Activated CD8-positive, alpha-beta memory T cell treated with anti-CD3 and anti-CD28 coated beads for 24 hours (primary cell): ENCODE results near the gene ADAMTS19.

ENCODE experiments used
- DNase-seq: peaks from one replicate; pipeline ENCODE4 v3.0.0-alpha.2; 2020

The ADAMTS19 gene

GRCh38 chr5:129773376-129773775 is 313.3 kb downstream of the ADAMTS19 start:
- DNase-seq, result no peak

- DNase-seq, result no peak
Observed at GRCh38 chr5:129781594-129781993, 321.5 kb downstream of the ADAMTS19 start.
